Uterus (tissue), 2 donors: ENCODE data around the gene MEGF9.

ENCODE experiments used
- POLR2A ChIP-seq, 2 donors: fragments of 450-650 bp; IDR thresholded peaks; one replicate each; pipeline ENCODE4 v1.6.1; 2016; ENCODE audit warnings: antibody characterized with exemption in 2 of 2, mild to moderate bottlenecking in 1 of 2, moderate library complexity in 1 of 2
- TF ChIP-seq, protein P1 (sequence below), 4 experiments: fragments of 200-600 bp in 2 of 4; fragments of 450-650 bp in 2 of 4; sonication (generic) in 2 of 4; IDR thresholded peaks; one replicate each; pipeline ENCODE4 v1.5.1; 2016 to 2019; ENCODE audit warnings: antibody characterized with exemption in 4 of 4, mild to moderate bottlenecking in 2 of 4, moderate library complexity in 1 of 4

DNA sequence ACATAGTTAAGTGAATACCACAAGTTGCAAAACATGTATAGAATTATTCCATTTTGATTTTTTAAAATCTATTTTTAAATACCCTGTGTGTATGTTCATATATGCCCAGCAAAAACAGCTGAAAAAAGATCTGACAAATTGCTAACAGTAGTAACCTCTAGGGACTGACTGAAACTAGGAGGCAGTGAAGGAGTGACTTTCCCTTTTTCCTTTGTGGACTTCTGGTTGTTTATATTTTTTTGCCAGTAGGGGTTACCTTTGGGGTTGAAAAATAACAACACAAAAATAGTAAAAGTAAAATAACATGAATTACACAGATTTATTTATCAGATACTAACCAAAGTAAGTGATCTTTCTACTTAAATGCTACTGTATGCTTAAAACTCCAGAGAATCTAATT lies 2.9 kb downstream of the MEGF9 start:
- TF ChIP-seq, protein P1, sequence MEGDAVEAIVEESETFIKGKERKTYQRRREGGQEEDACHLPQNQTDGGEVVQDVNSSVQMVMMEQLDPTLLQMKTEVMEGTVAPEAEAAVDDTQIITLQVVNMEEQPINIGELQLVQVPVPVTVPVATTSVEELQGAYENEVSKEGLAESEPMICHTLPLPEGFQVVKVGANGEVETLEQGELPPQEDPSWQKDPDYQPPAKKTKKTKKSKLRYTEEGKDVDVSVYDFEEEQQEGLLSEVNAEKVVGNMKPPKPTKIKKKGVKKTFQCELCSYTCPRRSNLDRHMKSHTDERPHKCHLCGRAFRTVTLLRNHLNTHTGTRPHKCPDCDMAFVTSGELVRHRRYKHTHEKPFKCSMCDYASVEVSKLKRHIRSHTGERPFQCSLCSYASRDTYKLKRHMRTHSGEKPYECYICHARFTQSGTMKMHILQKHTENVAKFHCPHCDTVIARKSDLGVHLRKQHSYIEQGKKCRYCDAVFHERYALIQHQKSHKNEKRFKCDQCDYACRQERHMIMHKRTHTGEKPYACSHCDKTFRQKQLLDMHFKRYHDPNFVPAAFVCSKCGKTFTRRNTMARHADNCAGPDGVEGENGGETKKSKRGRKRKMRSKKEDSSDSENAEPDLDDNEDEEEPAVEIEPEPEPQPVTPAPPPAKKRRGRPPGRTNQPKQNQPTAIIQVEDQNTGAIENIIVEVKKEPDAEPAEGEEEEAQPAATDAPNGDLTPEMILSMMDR (IDR thresholded peaks at IDR 0.05): no peak
- TF ChIP-seq POLR2A (IDR thresholded peaks at IDR 0.05): no peak
